ENCODE data around the gene WIZ. TPM values are rescaled to one million over a fixed set of nuclear protein-coding genes. Genes with fewer than 3 reads are reported as not detected.
"Not testable (repeated sequence)": the region's sequence is repeated elsewhere in the genome, so short reads cannot be mapped to it uniquely, and the experiment has no call there.

The WIZ gene
- total RNA-seq, 1 experiment from 2014 or later = 27.3 TPM

DNA sequence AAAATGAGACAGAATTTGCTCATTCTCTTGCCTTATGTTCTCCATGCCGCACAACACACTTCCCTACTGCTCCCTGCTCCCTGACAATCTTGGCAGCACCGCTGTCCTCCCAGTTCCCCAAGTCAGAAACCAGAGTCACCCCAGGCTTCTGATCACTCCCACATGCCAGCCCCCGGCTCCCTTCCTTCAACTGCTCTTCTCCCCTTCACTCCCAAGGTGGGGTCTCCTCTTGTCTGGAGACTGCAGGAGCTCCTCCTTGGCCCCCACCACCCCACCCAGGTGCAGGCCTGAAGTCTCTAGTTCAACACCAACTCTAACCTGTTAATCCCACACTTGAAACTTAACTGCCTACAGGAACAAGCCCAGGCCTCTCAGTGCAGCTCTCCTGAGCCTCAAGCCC, 53.3 kb downstream of the WIZ start:
- no peak for TF ChIP-seq EZH2 (IDR thresholded peaks at IDR 0.05; ENCODE audit: low read depth)
- TF ChIP-seq, protein P1, sequence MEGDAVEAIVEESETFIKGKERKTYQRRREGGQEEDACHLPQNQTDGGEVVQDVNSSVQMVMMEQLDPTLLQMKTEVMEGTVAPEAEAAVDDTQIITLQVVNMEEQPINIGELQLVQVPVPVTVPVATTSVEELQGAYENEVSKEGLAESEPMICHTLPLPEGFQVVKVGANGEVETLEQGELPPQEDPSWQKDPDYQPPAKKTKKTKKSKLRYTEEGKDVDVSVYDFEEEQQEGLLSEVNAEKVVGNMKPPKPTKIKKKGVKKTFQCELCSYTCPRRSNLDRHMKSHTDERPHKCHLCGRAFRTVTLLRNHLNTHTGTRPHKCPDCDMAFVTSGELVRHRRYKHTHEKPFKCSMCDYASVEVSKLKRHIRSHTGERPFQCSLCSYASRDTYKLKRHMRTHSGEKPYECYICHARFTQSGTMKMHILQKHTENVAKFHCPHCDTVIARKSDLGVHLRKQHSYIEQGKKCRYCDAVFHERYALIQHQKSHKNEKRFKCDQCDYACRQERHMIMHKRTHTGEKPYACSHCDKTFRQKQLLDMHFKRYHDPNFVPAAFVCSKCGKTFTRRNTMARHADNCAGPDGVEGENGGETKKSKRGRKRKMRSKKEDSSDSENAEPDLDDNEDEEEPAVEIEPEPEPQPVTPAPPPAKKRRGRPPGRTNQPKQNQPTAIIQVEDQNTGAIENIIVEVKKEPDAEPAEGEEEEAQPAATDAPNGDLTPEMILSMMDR (conservative IDR thresholded peaks at IDR 0.05) = no peak
- DNase-seq = no peak
- CTCF ChIA-PET = no interaction called here
- peaks cover 8% of the 10 kb centered on the region; the same call in 1 of the 2 replicates for H3K79me2 ChIP-seq (ENCODE audit: low read depth)
- H3K4me1 ChIP-seq (replicated peaks; ENCODE audit: insufficient read depth) = no peaks in the 10 kb centered on the region
- intact Hi-C loops (cut with micrococcal nuclease; ENCODE audit: unreplicated experiment) = no loop called here
- H3K27me3 ChIP-seq (ENCODE audit: insufficient read depth, low read depth) = no peaks in the 10 kb centered on the region
- no peak overlapping the region for H3K27ac ChIP-seq
- no TSS peak for BruUV-seq (replicated peaks)
- peaks cover 29% of the 10 kb centered on the region; the same call in 1 of the 2 replicates for H4K20me1 ChIP-seq (ENCODE audit: insufficient read depth)
- H2AFZ ChIP-seq = no peak overlapping the region
- POLR2A ChIA-PET (ENCODE audit: unreplicated experiment) = interaction anchor here (0.6 kb wide), 1 partner anchor 26 kb away, joined by 26 read pairs; no protein-coding TSS in a partner anchor
- no peak overlapping the region for H3K4me2 ChIP-seq
- no peaks in the 10 kb centered on the region for H3K9me3 ChIP-seq (ENCODE audit: insufficient read depth, low read depth)
- H3K4me3 ChIP-seq = no peak overlapping the region
- H3K9me2 ChIP-seq (ENCODE audit: insufficient read depth) = 0 out of 2 replicates have a peak, but pooled peaks cover 3% of the 10 kb centered on the region
- peaks cover 31% of the 10 kb centered on the region; the same call in 1 of the 2 replicates for H3F3A ChIP-seq (ENCODE audit: insufficient read depth, low read depth)
- H3K36me3 ChIP-seq (ENCODE audit: low read depth) = peaks cover 33% of the 10 kb centered on the region

DNA sequence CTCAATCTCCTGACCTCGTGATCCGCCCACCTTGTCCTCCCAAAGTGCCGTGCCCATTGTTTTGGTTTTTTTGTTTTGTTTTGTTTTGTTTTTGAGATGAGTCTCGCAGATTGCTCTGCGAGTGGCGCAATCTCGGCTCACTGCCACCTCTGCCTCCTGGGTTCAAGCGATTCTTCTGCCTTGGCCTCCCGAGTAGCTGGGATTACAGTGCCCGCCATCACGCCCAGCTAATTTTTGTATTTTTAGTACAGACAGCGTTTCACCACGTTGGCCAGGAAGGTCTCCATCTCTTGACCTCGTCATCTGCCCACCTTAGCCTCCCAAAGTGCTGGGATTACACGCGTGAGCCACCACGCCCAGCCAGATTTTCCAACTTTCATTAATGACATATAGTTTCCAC, 54.5 kb downstream of the WIZ start:
- Histone ChIP-seq H4K20me1 (ENCODE audit: insufficient read depth) (peaks cover 24% of the 10 kb centered on the region; the same call in 1 of the 2 replicates), H3K36me3 (ENCODE audit: low read depth) (peaks cover 22% of the 10 kb centered on the region), H3F3A (ENCODE audit: insufficient read depth, low read depth) (peaks cover 37% of the 10 kb centered on the region; the same call in 1 of the 2 replicates)

DNA sequence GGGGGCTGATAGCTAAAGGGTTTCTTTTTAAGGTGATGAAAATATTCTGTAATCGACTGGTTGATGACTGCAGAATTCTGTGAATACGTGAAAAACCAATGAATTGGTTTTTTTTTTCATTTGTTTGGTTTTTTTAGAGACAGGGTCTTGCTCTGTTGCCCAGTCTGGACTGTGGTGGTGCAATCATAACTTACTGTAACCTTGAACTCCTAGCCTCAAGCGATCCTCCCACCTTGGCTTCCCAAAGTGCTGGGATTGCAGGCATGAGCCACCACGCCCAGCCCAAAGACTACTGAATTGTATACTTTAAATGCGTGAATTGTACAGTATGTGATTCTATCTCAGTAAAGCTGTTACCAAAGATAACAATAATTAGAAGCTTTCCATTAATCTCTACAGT, 55.3 kb downstream of the WIZ start:
- ChIA-PET CTCF (interaction anchor here (0.7 kb wide), 1 partner anchor 1446 kb away, joined by 8 read pairs; no protein-coding TSS in a partner anchor), POLR2A (ENCODE audit: unreplicated experiment) (no interaction called here)
- no TSS peak for BruUV-seq (replicated peaks)
- no peak overlapping the region for H3K27ac ChIP-seq
- no peak for DNase-seq
- 0 out of 2 replicates have a peak, but pooled peaks cover 3% of the 10 kb centered on the region for H3K9me2 ChIP-seq (ENCODE audit: insufficient read depth)
- TF ChIP-seq, protein P1 (conservative IDR thresholded peaks at IDR 0.05) = no peak
- no peak for TF ChIP-seq EZH2 (IDR thresholded peaks at IDR 0.05; ENCODE audit: low read depth)
- no peaks in the 10 kb centered on the region for H3K9me3 ChIP-seq (ENCODE audit: insufficient read depth, low read depth)
- no peaks in the 10 kb centered on the region for H3K4me1 ChIP-seq (replicated peaks; ENCODE audit: insufficient read depth)
- peaks cover 27% of the 10 kb centered on the region for H4K20me1 ChIP-seq (ENCODE audit: insufficient read depth)
- peaks cover 22% of the 10 kb centered on the region for H3K36me3 ChIP-seq (ENCODE audit: low read depth)
- peaks cover 13% of the 10 kb centered on the region; the same call in 1 of the 2 replicates for H3K79me2 ChIP-seq (ENCODE audit: low read depth)
- no peaks in the 10 kb centered on the region for H3K27me3 ChIP-seq (ENCODE audit: insufficient read depth, low read depth)
- H3F3A ChIP-seq (ENCODE audit: insufficient read depth, low read depth) = peaks cover 37% of the 10 kb centered on the region; the same call in 1 of the 2 replicates
- H3K4me3 ChIP-seq = no peak overlapping the region
- intact Hi-C loops (cut with micrococcal nuclease; ENCODE audit: unreplicated experiment) = no loop called here
- no peak overlapping the region for H3K4me2 ChIP-seq
- H2AFZ ChIP-seq = no peak overlapping the region

More for the DNA sequence above, 54.5 kb downstream of the WIZ start:
- CTCF ChIA-PET = interaction anchor here (0.7 kb wide), 1 partner anchor 1447 kb away, joined by 8 read pairs; no protein-coding TSS in a partner anchor
- H3K9me3 ChIP-seq (ENCODE audit: insufficient read depth, low read depth); H3K27ac ChIP-seq; H2AFZ ChIP-seq; DNase-seq; H3K9me2 ChIP-seq (ENCODE audit: insufficient read depth); intact Hi-C loops (cut with micrococcal nuclease; ENCODE audit: unreplicated experiment); H3K4me1 ChIP-seq (replicated peaks; ENCODE audit: insufficient read depth); H3K27me3 ChIP-seq (ENCODE audit: insufficient read depth, low read depth); POLR2A ChIA-PET (ENCODE audit: unreplicated experiment); H3K4me2 ChIP-seq; H3K4me3 ChIP-seq; BruUV-seq (replicated peaks): not testable (repeated sequence)
- H3K79me2 ChIP-seq (ENCODE audit: low read depth) = peaks cover 13% of the 10 kb centered on the region; the same call in 1 of the 2 replicates

Data from PC-9 (cell line).